Right lobe of liver (tissue), 4 donors: ENCODE measurements around the gene CIDEB.

Source experiments
- CTCF ChIP-seq, 4 donors: fragments of 200-600 bp in 3 of 4; fragments of 450-650 bp in 1 of 4; IDR thresholded peaks; one replicate each; pipeline versions ENCODE4 v1.5.1 to v1.8.0; 2016 to 2022; ENCODE audit warnings: antibody characterized with exemption in 4 of 4, mild to moderate bottlenecking in 2 of 4
- POLR2A ChIP-seq: fragments of 450-650 bp; IDR thresholded peaks from one replicate; pipeline ENCODE4 v1.6.1; 2017; ENCODE audit warnings: antibody characterized with exemption, mild to moderate bottlenecking
- donor health status: DM: no; HTN: no; CAD: no.
- donor health status: DM: no; HTN: no; CAD: no.
- donor health status: DM: no; HTN: yes; CAD: no.

DNA sequence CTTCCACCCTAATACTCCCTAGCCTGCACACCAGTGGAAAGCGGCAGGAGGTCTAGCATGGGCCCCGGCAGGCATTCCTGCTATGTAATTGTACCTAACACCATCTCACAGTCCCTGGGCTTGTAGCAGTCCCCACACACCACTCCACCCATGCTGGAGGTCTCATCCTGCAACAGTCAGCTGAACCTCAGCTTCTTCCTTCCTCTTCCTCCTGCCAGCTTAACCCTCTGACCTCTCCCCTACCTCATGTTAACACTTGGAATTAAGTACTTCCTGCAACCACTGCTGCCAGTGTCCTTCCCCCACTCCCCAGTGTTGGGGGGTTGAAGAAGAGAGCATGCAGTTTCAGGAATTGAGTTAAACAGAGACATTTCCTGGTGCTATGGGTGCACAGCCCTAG is 19.5 kb upstream of the CIDEB start:
- TF ChIP-seq CTCF (IDR thresholded peaks at IDR 0.05) (no peak), POLR2A (no peak)
